DMS79 (cell line): ENCODE measurements around the gene TRABD2A.

Experiments used
- DNase-seq: peaks from one replicate; lab custom pipeline; 2025; lab: John Stamatoyannopoulos, UW

Gene TRABD2A

GRCh38 chr2:84849271-84849952, 31.5 kb downstream of the TRABD2A start:
- no peak for DNase-seq

DNA sequence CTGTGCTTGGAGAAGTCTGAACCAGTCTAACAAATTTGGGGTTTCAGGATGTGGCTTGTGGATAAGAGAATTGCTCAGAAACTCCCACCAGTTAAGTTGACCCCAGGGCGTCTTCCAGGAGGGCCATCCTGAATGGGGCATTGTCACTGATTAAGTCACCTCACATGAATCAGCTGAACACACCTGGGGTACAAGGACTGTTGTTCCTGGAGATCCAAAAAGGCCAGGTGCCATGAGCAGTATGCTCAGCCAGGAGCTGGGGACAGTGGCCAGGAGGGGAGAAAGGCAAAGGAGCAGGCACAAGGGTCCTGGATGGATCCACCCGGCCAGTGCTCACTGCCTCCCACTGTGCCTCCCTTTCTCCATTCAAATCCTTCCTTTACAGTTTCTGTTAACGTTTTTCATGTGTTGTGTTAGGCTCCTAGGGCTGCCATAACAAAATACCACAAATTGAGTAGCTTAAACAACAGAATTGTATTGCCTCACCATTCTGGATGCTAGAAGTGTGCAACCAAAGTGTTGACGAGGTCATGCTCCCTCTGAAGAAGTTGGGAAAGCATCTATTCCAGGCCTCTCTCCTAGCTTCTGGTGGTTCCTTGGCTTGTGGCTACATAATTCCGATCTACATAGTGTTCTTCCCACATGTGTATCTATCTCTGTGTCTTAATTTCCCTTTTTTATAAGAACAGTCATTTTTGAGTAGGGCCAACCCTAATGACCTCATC, 33.4 kb downstream of the TRABD2A start:
- no peak for DNase-seq

DNA sequence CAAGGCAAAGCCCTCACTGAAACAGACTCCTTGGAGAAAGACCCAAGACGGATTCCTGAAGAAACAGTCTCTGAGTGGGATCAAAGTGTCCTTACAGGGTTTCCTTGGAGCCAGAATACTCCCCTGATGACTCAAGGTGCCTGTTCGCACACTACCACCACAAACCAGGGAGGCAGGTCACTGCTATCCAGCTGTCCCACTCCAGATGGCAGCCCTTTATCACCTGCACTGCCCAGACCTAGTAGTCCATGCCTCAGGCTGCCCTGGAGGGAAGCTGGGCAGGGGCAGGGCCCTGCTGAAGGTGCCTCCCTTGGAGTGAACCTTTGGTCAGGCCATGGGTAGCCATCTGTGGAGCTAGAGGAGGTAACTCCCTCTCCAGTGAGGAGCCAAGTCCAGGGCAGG, 34.1 kb downstream of the TRABD2A start:
- DNase-seq = no peak

DNA sequence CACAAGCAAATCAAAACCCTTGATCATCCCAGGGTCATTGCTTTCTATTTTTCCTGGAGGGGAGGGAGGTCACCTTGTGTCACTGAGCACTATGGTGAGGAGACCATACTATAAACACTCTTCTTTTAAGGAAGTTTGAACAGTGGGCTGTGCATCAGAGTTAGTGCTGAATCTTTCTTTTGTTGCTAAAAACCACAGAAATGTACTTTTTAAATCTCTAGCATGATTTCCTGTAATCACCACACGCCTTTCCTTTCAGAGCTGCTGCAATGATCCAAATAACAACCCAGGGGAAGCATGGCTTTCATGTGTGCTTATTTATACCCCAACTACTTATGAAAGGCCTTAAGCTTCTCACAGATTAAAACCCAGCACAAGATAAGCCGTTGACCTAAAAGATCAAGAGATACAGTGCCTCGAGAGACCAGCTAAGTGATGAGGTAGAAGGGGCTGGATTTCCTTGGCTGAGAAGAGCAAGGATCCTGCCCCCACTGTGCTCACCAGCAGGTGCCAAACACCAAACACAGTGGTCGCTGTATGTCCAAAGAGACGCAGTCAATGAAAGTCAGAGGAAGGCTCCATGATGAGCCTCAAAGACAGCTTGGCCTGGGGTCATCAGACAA, 34.7 kb downstream of the TRABD2A start:
- no peak for DNase-seq

DNA sequence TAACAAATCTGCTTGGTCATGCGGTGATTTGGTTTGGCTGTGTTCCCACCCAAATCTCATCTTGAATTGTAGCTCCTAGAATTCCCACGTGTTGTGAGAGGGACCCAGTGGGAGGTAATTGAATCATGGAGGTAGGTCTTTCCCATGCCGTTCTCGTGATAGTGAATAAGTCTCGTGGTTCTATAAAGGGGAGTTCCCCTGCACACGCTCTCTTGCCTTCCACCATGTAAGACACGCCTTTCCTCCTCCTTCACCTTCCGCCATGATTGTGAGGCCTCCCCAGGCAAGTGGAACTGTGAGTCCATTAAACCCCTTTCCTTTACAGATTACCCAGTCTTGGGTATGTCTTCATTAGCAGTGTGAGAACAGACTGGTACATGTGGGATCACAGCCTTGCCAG, 36.7 kb downstream of the TRABD2A start:
- no peak for DNase-seq

GRCh38 chr2:84841577-84841976, 39.3 kb downstream of the TRABD2A start:
- DNase-seq = no peak

- DNase-seq = no peak
These were observed 40.6 kb downstream of the TRABD2A start for GRCh38 chr2:84840306-84840705.

- DNase-seq = no peak
These were observed 41.0 kb downstream of the TRABD2A start for GRCh38 chr2:84839851-84840250.

- DNase-seq = no peak
These were observed 42.3 kb downstream of the TRABD2A start for GRCh38 chr2:84838434-84839145.

DNA sequence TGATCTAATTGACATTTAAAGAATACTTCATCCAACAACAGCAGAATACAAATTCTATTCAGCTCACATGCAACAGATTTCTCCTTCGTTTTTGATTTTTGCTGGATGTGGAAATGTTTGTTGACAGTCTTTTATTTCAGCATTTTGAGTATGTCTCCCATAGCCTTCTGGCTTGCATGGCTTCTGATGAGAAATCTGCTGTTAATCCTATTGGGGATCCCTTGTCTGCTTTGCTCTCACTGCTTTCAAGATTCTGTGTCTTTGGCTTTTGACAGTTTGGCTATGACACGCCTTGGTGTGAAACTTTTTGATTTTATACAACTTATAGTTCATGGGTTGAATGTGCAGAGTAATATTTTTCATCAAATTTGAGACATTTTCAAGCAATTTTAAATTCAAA, 44.7 kb downstream of the TRABD2A start:
- no peak for DNase-seq

- DNase-seq = no peak
These were observed 47.3 kb downstream of the TRABD2A start for GRCh38 chr2:84833481-84834150.

DNA sequence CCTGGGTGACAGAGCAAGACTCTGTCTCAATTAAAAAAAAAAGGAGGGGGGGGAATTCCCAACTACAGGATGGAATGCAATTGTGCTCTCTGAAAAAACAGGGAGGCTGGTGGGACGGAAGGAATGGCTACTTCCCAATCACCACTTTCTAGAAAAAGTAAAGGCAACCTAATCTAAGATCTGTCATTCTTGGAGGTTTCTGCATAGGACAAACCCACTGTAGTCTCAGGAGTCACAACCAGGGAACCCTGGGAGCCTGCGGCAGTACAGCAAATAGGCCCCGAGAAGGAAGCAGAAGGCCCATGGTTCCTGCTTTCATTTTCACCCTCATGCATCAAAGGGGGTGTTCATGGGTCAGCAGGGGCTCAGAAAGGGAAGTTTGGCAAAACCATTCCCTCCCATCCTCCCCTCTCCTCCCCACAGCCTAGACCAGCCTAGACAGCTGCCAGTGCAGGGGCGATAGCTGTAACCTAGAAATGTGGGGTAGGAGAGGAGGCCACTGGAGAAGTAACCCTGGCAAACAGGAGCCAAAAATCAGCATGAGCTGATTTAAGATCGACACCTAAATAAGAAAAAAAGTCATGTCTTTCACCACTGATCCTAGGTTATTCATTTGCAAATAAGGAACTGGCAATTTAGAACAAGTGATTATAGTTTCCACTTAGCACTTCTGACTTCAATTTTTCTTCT, 48.0 kb downstream of the TRABD2A start:
- DNase-seq = no peak

DNA sequence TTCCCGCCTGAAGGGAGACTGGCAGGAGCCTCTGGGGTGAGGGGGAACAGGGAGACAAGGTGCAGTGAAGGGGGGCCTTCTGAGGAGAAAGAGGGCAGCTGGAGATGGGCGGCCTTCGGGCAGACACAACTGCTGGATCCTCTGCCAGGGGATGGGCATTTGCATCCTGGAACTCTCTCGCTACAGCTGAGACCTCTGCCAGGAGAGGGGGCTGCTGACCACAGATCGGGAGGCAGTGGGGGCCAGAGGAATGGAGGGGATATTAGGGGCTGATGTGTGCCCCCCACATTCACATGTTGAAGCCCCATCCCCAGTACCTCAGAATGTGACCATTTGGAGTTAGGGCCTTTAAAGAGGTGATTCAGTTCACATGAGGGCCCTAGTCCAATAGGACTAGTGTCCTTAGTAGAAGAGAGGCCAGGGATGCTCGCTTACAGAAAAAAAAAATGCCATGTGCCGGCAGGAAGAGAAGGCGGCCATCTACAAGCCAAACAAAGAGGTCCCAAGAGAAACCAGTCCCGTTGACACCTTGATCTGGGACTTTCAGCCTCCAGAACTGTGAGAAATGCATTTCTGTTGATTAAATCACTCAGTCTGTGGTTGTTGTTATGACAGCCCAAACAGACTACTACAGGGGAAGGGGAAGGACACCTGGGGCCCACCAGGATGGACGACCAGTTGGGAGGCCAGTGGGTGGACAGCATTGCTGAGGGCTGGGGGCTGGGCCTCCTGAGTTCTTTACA, 50.0 kb downstream of the TRABD2A start:
- no peak for DNase-seq

GRCh38 chr2:84830095-84830494, 50.8 kb downstream of the TRABD2A start:
- DNase-seq = no peak

GRCh38 chr2:84829693-84830092, 51.2 kb downstream of the TRABD2A start:
- DNase-seq = no peak

DNA sequence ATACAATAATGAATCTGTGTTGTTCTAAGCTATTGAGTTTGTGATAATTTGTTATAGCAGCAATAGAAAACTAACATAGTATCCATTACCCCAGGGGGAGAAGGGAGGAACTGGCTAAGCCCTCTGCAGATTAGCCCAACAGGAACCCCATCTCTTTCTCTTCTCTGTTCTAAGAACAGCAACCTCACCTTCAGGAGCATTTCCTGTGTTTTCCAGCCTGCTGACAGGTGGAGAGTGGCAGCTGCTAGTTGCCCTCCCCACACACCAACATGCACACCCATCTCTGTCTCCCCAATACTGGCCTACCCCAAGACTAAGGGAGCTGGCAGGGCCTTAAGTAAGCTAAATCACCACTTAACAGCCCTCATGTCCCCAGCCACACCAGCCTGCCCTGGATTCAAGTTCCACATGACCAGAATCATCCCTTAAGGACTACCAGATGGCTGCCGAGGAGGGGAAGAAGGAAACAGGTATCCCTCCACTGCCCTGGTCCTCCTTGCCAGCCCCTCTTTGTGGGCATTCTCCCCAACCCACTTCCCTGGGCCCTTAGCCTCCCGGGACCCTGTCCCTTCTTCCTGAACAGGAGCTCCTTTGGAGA, 52.8 kb downstream of the TRABD2A start:
- DNase-seq = no peak

DNA sequence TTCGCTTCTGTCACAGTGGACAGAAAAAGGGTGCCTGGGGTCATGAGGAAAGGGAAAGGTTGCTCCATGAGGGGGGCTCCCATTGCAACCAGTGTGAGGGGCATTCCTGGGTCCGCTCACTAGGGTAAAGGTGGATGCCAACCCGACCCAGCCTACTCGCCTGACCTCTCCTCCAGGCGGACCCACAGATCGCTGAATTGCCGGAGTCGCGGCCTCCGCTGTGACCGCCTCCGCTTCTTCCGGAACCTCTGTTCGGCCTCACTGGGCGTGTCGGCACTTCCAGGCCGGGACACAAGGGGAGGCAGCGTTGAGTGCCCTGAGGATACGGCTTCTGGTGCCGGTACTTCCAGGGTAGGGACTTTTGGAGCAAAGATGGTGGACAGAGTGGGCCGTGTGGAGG, 57.1 kb downstream of the TRABD2A start:
- DNase-seq = no peak

- DNase-seq = no peak
These were observed 57.7 kb downstream of the TRABD2A start for GRCh38 chr2:84823229-84823628.

GRCh38 chr2:84821806-84822205, 59.1 kb downstream of the TRABD2A start:
- DNase-seq = no peak

DNA sequence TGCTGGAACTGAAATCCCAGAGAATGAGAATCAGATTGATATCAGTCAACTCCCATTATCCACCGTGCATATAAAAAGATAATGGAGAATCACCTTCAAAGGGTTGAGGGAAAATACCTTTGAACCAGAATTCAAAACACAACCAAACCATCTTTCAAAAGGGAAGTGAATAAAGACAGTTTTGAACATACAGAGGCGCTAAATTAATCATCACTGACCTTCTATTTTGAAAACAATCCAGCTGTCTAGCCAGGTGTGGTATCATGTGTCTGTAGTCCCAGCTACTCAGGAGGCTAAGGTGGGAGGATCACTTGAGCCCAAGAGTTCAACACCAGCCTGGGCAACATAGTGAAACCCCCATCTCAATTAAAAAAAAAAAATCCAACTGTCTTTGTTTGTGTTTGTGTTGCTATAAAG, 63.6 kb downstream of the TRABD2A start:
- no peak for DNase-seq
